Heart right ventricle (tissue), 16 donors: ENCODE data around the gene NR1I3. TPM values are rescaled to one million over a fixed set of nuclear protein-coding genes. Genes with fewer than 3 reads are reported as not detected.

Experiments used
- ATAC-seq, 8 donors: fragments of 200-7000 bp; cut with Tn5 transposase; one replicate each; pipeline ENCODE4 v1.9.1; 2020; ENCODE audit warnings: mild to moderate bottlenecking in 8 of 8, moderate library complexity in 8 of 8, moderate number of reproducible peaks in 1 of 8
- DNase-seq, 2 donors: peaks; one replicate each; pipeline ENCODE4 v3.0.0-alpha.2; 2020
- H3K27ac ChIP-seq, 10 donors: fragments of 200-600 bp; sonication (generic) in 2 of 10; one replicate each; pipeline versions ENCODE4 v1.5.0 to v1.8.0; 2020 to 2022; ENCODE audit warnings: mild to moderate bottlenecking in 3 of 10
- H3K27me3 ChIP-seq, 7 donors: fragments of 200-600 bp; one replicate each; pipeline ENCODE4 v1.8.0; 2021 to 2022; ENCODE audit warnings: mild to moderate bottlenecking in 2 of 7
- H3K36me3 ChIP-seq, 9 donors: fragments of 200-600 bp; sonication (generic) in 1 of 9; one replicate each; pipeline versions ENCODE4 v1.5.0 to v1.8.0; 2020 to 2022; ENCODE audit warnings: mild to moderate bottlenecking in 2 of 9
- H3K4me1 ChIP-seq, 9 donors: fragments of 200-600 bp; sonication (generic) in 1 of 9; one replicate each; pipeline versions ENCODE4 v1.5.0 to v1.8.0; 2020 to 2022; ENCODE audit warnings: mild to moderate bottlenecking in 4 of 9
- H3K4me3 ChIP-seq, 10 donors: fragments of 200-600 bp; sonication (generic) in 2 of 10; one replicate each; pipeline versions ENCODE4 v1.5.0 to v1.8.0; 2020 to 2022; ENCODE audit warnings: mild to moderate bottlenecking in 7 of 10, moderate library complexity in 2 of 10
- H3K9me3 ChIP-seq, 11 donors: fragments of 200-600 bp in 10 of 11; sonication (generic) in 2 of 11; one replicate each; pipeline versions ENCODE4 v1.5.0 to v1.8.0; 2013 to 2022; ENCODE audit warnings: mild to moderate bottlenecking in 2 of 11, control low read depth in 1 of 11, moderate library complexity in 1 of 11
- CTCF ChIP-seq, 9 donors: fragments of 200-600 bp; sonication (generic) in 2 of 9; IDR thresholded peaks; one replicate each; pipeline versions ENCODE4 v1.5.0 to v1.8.0; 2021 to 2022; ENCODE audit warnings: antibody characterized with exemption in 9 of 9, mild to moderate bottlenecking in 5 of 9, moderate library complexity in 1 of 9
- WGBS, 2 donors: extraction: QIAGEN DNeasy Blood & Tissue Kit; methylation state at CpG; one replicate each; pipeline ENCODE4 v1.1.7; 2013; ENCODE audit warnings: inconsistent platforms in 1 of 2; 5-methylcytosine and 5-hydroxymethylcytosine counted together
- intact Hi-C, 10 donors: fragments of 100-400 bp; cut with DNase I; formaldehyde crosslinking; loops; one replicate each; pipeline versions ENCODE4 v1.11.1 to v1.14.2; 2022
- polyA plus RNA-seq, 2 donors: library from polyadenylated mRNA; stranded (reverse); fragments of 200-250 nt; gene quantifications; one replicate each; pipeline ENCODE4 v1.2.3, GENCODE V29; 2013
- total RNA-seq, 10 donors: library from RNA; stranded (reverse); fragmentation: NEBNext Ultra II Directional in 3 of 10; extraction: Animal tissue kit (Norgen Biotek cat#: 25700) in 3 of 10; gene quantifications; one replicate each; pipeline versions ENCODE4 v1.2.1 to v1.2.4, GENCODE V29; 2021 to 2023
- donor health status: Arrhythmogenic right ventricular cardiomyopathy.
- donor health status: ischemic (EF 13 %, LVEDD 7.1; RV severe dilation, severe dysfunction).
- donor health status: healthy with polysubstance abuse.
- donor health status: DM: no; HTN: yes; CAD: no.
- donor health status: DM: no; HTN: no; CAD: no.
- donor health status: ischemic (EF 25% LVEDD 6.9; RV normal size, moderate dysfunction).
- donor health status: ischemic (EF 25% LVEDD 5.7; RV mildly dilated, moderate dysfunction).
- donor health status: healthy.
- donor health status: DM: yes; HTN: yes; CAD: no.
- donor health status: Ischemic cardiomyopathy.
- donor health status: ischemic (EF 35%, LVEDD 5.7; RV mildly dilated, moderate dysfunction).
- donor health status: nonischemic (EF 11% LVEDD 7.7; RV severe dilation, severe dysfunction).
- donor health status: DM: yes; HTN: yes; CAD: no.
- donor health status: PGD.
- donor health status: ischemic (EF 29% LVEDD 5.4; RV normal size, mild dysfunction).
- donor health status: nonischemic (EF 23%, LVEDD 6.1; RV moderate dilation, normal function).

NR1I3 gene
- total and polyA plus RNA-seq, 12 donors: 0.10 TPM; not detected in 11

GRCh38 chr1:161223805-161224694 lies 14.0 kb downstream of the NR1I3 start:
- Histone ChIP-seq H3K27me3 (no peaks in the 10 kb centered on the region), H3K9me3 (no peaks in the 10 kb centered on the region), H3K27ac (no peak overlapping the region), H3K4me1 (peaks cover 6 to 30% (median 25%) of the 10 kb centered on the region in 9 donors), H3K36me3 (peaks cover 0 to 21% (median 10%) of the 10 kb centered on the region in 9 donors), H3K4me3 (no peak overlapping the region)
- TF ChIP-seq CTCF (IDR thresholded peaks at IDR 0.05): no peak
- DNase-seq (no peak), ATAC-seq (no peak)
- intact Hi-C loops: loop anchor here in 2 of 10 donors (2.0 to 10.0 kb wide), 2 partner anchors 45 to 161 kb away; no protein-coding TSS in a partner anchor
- 91 to 92% methylated on average over 7 of the region's 7 CpGs for WGBS, 2 donors

GRCh38 chr1:161222175-161223019 lies 15.6 kb downstream of the NR1I3 start:
- intact Hi-C loops: loop anchor here in 2 of 10 donors (2.0 to 10.0 kb wide), 2 partner anchors 44 to 162 kb away; no protein-coding TSS in a partner anchor
- no peak overlapping the region for H3K27ac ChIP-seq
- no peak for ATAC-seq
- WGBS, 2 donors: 74 to 79% methylated on average over 6 of the region's 6 CpGs
- H3K4me1 ChIP-seq: peaks cover 6 to 34% (median 19%) of the 10 kb centered on the region in 9 donors
- peaks cover 0 to 22% (median 0%) of the 10 kb centered on the region in 9 donors for H3K36me3 ChIP-seq
- no peak for TF ChIP-seq CTCF (IDR thresholded peaks at IDR 0.05)
- H3K27me3 ChIP-seq: no peaks in the 10 kb centered on the region
- H3K4me3 ChIP-seq: no peak overlapping the region
- no peaks in the 10 kb centered on the region for H3K9me3 ChIP-seq
- no peak for DNase-seq

- intact Hi-C loops: loop anchor here in 1 of 10 donors (10.0 kb wide), 1 partner anchor 165 kb away; no protein-coding TSS in a partner anchor
- Histone ChIP-seq H3K4me3 (no peak overlapping the region), H3K27me3 (no peaks in the 10 kb centered on the region), H3K9me3 (no peaks in the 10 kb centered on the region), H3K4me1 (peaks cover 0 to 33% (median 4%) of the 10 kb centered on the region in 9 donors), H3K36me3 (peaks cover 0 to 29% (median 0%) of the 10 kb centered on the region in 9 donors), H3K27ac (no peak overlapping the region)
- 88% methylated on average over 5 of the region's 5 CpGs for whole genome bisulfite sequencing, 2 donors
- TF ChIP-seq CTCF (IDR thresholded peaks at IDR 0.05): no peak
- no peak for DNase-seq
- ATAC-seq: no peak
Observed at GRCh38 chr1:161220002-161220401, 18.0 kb downstream of the NR1I3 start.
